SK-N-SH (cell line): ENCODE data around the gene PTPRG.

ENCODE experiments used
- EP300 ChIP-seq, 2 experiments: IDR thresholded peaks; 2 replicates each; pipeline versions ENCODE4 v1.4.0 to v1.6.1; 2012; ENCODE audit warnings: borderline replicate concordance in 1 of 2, low read depth in 1 of 2, low read length in 1 of 2
- EZH2phosphoT487 ChIP-seq: fragments of 200-600 bp; sonication (generic); IDR thresholded peaks from 2 replicates; pipeline ENCODE4 v1.6.1; 2017; ENCODE audit warnings: low read depth, mixed run types, mild to moderate bottlenecking, antibody characterized with exemption, moderate library complexity, borderline replicate concordance
- POLR2AphosphoS5 ChIP-seq: IDR thresholded peaks from 2 replicates; pipeline ENCODE4 v1.6.1; 2012; ENCODE audit warnings: low read depth, low read length
- TF ChIP-seq, protein P1 (sequence below): fragments of 200-600 bp; sonication (generic); IDR thresholded peaks from 2 replicates; pipeline ENCODE4 v1.6.1; 2017; ENCODE audit warnings: antibody characterized with exemption, mild to moderate bottlenecking, moderate library complexity
- TF ChIP-seq, protein P2 (sequence below): IDR thresholded peaks from 2 replicates; pipeline ENCODE4 v1.4.0; 2012; ENCODE audit warnings: low read depth

DNA sequence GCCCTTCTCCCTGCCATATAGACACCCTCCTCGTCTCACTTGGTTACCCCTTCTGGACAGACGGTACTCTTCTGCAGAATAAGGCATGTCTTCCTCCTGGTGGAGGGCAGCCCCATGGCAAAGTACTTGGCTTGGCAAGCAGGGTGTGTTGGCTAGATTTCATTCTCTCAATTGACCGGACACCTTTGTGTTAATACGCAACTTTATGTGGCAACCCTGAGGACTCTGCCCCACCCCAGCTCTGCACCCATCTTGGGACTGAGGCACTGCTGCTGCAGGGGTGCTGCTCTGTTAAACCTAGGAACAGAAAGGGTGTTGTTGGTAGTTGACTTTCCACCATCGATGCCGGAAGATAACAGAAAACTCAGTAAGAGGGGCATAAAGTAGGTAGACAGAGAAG, 55.2 kb downstream of the PTPRG start:
- TF ChIP-seq, protein P1, sequence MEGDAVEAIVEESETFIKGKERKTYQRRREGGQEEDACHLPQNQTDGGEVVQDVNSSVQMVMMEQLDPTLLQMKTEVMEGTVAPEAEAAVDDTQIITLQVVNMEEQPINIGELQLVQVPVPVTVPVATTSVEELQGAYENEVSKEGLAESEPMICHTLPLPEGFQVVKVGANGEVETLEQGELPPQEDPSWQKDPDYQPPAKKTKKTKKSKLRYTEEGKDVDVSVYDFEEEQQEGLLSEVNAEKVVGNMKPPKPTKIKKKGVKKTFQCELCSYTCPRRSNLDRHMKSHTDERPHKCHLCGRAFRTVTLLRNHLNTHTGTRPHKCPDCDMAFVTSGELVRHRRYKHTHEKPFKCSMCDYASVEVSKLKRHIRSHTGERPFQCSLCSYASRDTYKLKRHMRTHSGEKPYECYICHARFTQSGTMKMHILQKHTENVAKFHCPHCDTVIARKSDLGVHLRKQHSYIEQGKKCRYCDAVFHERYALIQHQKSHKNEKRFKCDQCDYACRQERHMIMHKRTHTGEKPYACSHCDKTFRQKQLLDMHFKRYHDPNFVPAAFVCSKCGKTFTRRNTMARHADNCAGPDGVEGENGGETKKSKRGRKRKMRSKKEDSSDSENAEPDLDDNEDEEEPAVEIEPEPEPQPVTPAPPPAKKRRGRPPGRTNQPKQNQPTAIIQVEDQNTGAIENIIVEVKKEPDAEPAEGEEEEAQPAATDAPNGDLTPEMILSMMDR: no peak
- TF ChIP-seq EP300 (IDR thresholded peaks at IDR 0.05; ENCODE audit: borderline replicate concordance in 1 of 2, low read depth in 1 of 2, low read length in 1 of 2): no peak
- no peak for TF ChIP-seq POLR2AphosphoS5
- TF ChIP-seq, protein P2, sequence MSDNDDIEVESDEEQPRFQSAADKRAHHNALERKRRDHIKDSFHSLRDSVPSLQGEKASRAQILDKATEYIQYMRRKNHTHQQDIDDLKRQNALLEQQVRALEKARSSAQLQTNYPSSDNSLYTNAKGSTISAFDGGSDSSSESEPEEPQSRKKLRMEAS: no peak
- TF ChIP-seq EZH2phosphoT487: no peak
